ENCODE measurements around the gene DAB2.

DNA sequence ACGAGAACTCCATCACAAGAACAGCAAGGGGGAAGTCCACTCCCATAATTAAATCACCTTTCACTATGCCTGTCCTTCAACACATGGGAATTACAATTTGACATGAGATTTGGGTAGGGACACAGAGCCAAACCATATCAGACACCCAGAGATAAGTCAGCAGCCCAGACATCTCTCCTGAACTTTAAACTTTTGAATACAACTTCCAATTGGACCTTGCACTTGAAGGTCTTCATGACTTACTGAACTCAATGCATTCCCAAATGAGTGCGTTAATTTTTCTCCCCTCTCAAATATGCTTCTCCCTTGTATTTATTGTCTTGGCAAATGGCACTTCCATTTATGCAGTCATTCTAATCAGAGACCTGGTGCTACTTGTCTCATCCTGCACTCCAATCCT lies 72.6 kb downstream of the DAB2 start:
- TF ChIP-seq, protein P1, sequence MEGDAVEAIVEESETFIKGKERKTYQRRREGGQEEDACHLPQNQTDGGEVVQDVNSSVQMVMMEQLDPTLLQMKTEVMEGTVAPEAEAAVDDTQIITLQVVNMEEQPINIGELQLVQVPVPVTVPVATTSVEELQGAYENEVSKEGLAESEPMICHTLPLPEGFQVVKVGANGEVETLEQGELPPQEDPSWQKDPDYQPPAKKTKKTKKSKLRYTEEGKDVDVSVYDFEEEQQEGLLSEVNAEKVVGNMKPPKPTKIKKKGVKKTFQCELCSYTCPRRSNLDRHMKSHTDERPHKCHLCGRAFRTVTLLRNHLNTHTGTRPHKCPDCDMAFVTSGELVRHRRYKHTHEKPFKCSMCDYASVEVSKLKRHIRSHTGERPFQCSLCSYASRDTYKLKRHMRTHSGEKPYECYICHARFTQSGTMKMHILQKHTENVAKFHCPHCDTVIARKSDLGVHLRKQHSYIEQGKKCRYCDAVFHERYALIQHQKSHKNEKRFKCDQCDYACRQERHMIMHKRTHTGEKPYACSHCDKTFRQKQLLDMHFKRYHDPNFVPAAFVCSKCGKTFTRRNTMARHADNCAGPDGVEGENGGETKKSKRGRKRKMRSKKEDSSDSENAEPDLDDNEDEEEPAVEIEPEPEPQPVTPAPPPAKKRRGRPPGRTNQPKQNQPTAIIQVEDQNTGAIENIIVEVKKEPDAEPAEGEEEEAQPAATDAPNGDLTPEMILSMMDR (IDR thresholded peaks at IDR 0.05; ENCODE audit: low read depth, low read length, missing input control): no peak
- TF ChIP-seq JUND (IDR thresholded peaks at IDR 0.05) (no peak), YY1 (IDR thresholded peaks at IDR 0.05) (no peak), SP1 (IDR thresholded peaks at IDR 0.05) (no peak), HNF4A (conservative IDR thresholded peaks at IDR 0.05) (peak; percentile 64 to 65), FOXA1 (IDR thresholded peaks at IDR 0.05) (no peak), RAD21 (IDR thresholded peaks at IDR 0.05) (no peak)
- TF ChIP-seq, protein P2, sequence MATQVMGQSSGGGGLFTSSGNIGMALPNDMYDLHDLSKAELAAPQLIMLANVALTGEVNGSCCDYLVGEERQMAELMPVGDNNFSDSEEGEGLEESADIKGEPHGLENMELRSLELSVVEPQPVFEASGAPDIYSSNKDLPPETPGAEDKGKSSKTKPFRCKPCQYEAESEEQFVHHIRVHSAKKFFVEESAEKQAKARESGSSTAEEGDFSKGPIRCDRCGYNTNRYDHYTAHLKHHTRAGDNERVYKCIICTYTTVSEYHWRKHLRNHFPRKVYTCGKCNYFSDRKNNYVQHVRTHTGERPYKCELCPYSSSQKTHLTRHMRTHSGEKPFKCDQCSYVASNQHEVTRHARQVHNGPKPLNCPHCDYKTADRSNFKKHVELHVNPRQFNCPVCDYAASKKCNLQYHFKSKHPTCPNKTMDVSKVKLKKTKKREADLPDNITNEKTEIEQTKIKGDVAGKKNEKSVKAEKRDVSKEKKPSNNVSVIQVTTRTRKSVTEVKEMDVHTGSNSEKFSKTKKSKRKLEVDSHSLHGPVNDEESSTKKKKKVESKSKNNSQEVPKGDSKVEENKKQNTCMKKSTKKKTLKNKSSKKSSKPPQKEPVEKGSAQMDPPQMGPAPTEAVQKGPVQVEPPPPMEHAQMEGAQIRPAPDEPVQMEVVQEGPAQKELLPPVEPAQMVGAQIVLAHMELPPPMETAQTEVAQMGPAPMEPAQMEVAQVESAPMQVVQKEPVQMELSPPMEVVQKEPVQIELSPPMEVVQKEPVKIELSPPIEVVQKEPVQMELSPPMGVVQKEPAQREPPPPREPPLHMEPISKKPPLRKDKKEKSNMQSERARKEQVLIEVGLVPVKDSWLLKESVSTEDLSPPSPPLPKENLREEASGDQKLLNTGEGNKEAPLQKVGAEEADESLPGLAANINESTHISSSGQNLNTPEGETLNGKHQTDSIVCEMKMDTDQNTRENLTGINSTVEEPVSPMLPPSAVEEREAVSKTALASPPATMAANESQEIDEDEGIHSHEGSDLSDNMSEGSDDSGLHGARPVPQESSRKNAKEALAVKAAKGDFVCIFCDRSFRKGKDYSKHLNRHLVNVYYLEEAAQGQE (IDR thresholded peaks at IDR 0.05): no peak
- TF ChIP-seq, protein P3, sequence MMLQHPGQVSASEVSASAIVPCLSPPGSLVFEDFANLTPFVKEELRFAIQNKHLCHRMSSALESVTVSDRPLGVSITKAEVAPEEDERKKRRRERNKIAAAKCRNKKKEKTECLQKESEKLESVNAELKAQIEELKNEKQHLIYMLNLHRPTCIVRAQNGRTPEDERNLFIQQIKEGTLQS (IDR thresholded peaks at IDR 0.05): no peak
- TF ChIP-seq, protein P4, sequence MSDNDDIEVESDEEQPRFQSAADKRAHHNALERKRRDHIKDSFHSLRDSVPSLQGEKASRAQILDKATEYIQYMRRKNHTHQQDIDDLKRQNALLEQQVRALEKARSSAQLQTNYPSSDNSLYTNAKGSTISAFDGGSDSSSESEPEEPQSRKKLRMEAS (IDR thresholded peaks at IDR 0.05): no peak

Measured in liver (tissue), 3 donors.